Tibial artery (tissue), 4 donors: ENCODE results near the gene FBN1.

Source experiments
- DNase-seq, 2 donors: peaks; one replicate each; pipeline ENCODE4 v3.0.0-alpha.2; 2019
- H3K27ac ChIP-seq, 2 donors: fragments of 200-600 bp; sonication (generic) in 1 of 2; 1 replicate in 1 of 2; 2 replicates in 1 of 2; pipeline ENCODE4 v1.5.1; 2018 to 2019; ENCODE audit warnings: mild to moderate bottlenecking in 1 of 2
- H3K27me3 ChIP-seq, 2 donors: fragments of 200-600 bp; sonication (generic) in 1 of 2; one replicate each; pipeline versions ENCODE4 v1.5.1 to v1.6.0; 2016 to 2019
- H3K36me3 ChIP-seq, 3 donors: fragments of 200-600 bp; sonication (generic) in 2 of 3; one replicate each; pipeline ENCODE4 v1.5.1; 2016 to 2019; ENCODE audit warnings: mild to moderate bottlenecking in 2 of 3
- H3K4me1 ChIP-seq, 4 donors: fragments of 200-600 bp; sonication (generic) in 2 of 4; 1 replicate in 3 of 4; 2 replicates in 1 of 4; pipeline ENCODE4 v1.5.1; 2016 to 2019
- H3K4me3 ChIP-seq, 2 donors: fragments of 200-600 bp; sonication (generic) in 1 of 2; 1 replicate in 1 of 2; 2 replicates in 1 of 2; pipeline ENCODE4 v1.5.1; 2018 to 2019; ENCODE audit warnings: mild to moderate bottlenecking in 2 of 2
- H3K9me3 ChIP-seq, 3 donors: fragments of 200-600 bp; sonication (generic) in 1 of 3; one replicate each; pipeline ENCODE4 v1.5.1; 2016 to 2019
- intact Hi-C: fragments of 100-400 bp; cut with DNase I; formaldehyde crosslinking; loops from one replicate; pipeline ENCODE4 v1.15.0; 2023; ENCODE audit warnings: low total_unique reads
- TF ChIP-seq, protein P1 (sequence below), 2 experiments: fragments of 200-600 bp in 1 of 2; fragments of 450-650 bp in 1 of 2; IDR thresholded peaks; one replicate each; pipeline ENCODE4 v1.5.1; 2017 to 2019; ENCODE audit warnings: antibody characterized with exemption in 2 of 2, mild to moderate bottlenecking in 1 of 2, moderate library complexity in 1 of 2

The FBN1 gene

DNA sequence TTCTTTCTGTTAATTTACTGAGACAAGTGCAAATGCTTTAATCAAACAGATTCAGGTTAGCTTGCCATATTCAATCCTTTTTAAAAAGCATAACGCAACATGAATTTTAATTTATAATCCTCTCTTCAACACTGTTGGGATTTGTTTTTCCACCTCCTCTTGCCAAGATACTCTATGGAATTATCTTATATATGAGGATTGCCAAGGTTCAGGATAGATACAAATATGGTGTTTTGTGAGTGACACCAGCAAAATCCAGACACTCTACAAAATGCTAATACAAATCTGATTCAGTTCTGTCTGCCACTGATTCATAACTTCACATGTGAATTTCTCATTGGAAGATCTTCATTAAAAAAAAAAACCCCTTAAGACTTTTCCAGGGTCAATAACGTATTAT is 104.8 kb downstream of the FBN1 start:
- no peaks in the 10 kb centered on the region for H3K27me3 ChIP-seq
- no peak overlapping the region for H3K27ac ChIP-seq
- peaks cover 0 to 35% (median 5%) of the 10 kb centered on the region in 4 donors for H3K4me1 ChIP-seq
- intact Hi-C loops, result no loop called here
- TF ChIP-seq, protein P1, sequence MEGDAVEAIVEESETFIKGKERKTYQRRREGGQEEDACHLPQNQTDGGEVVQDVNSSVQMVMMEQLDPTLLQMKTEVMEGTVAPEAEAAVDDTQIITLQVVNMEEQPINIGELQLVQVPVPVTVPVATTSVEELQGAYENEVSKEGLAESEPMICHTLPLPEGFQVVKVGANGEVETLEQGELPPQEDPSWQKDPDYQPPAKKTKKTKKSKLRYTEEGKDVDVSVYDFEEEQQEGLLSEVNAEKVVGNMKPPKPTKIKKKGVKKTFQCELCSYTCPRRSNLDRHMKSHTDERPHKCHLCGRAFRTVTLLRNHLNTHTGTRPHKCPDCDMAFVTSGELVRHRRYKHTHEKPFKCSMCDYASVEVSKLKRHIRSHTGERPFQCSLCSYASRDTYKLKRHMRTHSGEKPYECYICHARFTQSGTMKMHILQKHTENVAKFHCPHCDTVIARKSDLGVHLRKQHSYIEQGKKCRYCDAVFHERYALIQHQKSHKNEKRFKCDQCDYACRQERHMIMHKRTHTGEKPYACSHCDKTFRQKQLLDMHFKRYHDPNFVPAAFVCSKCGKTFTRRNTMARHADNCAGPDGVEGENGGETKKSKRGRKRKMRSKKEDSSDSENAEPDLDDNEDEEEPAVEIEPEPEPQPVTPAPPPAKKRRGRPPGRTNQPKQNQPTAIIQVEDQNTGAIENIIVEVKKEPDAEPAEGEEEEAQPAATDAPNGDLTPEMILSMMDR (IDR thresholded peaks at IDR 0.05), result no peak
- no peak overlapping the region for H3K4me3 ChIP-seq
- H3K36me3 ChIP-seq, result no peaks in the 10 kb centered on the region
- no peak for DNase-seq
- no peaks in the 10 kb centered on the region for H3K9me3 ChIP-seq

- H3K4me1 ChIP-seq, result peaks cover 0 to 35% (median 5%) of the 10 kb centered on the region in 4 donors
- no peak for DNase-seq
- no peaks in the 10 kb centered on the region for H3K27me3 ChIP-seq
- no peaks in the 10 kb centered on the region for H3K36me3 ChIP-seq
- intact Hi-C loops, result no loop called here
- H3K4me3 ChIP-seq, result no peak overlapping the region
- TF ChIP-seq, protein P1 (IDR thresholded peaks at IDR 0.05), result no peak
- H3K27ac ChIP-seq, result no peak overlapping the region
- H3K9me3 ChIP-seq, result no peaks in the 10 kb centered on the region
Measured at GRCh38 chr15:48538941-48539340, 106.6 kb downstream of the FBN1 start.

GRCh38 chr15:48537271-48538113 is 108.0 kb downstream of the FBN1 start:
- Histone ChIP-seq H3K4me3 (no peak overlapping the region), H3K36me3 (no peaks in the 10 kb centered on the region), H3K27ac (no peak overlapping the region), H3K27me3 (no peaks in the 10 kb centered on the region), H3K9me3 (no peaks in the 10 kb centered on the region), H3K4me1 (peaks cover 0 to 33% (median 4%) of the 10 kb centered on the region in 4 donors)
- TF ChIP-seq, protein P1 (IDR thresholded peaks at IDR 0.05), result no peak
- DNase-seq, result no peak
- intact Hi-C loops, result no loop called here

GRCh38 chr15:48536681-48537091 is 108.8 kb downstream of the FBN1 start:
- Histone ChIP-seq H3K4me3 (no peak overlapping the region), H3K36me3 (no peaks in the 10 kb centered on the region), H3K4me1 (peaks cover 0 to 24% (median under 1%) of the 10 kb centered on the region in 4 donors), H3K9me3 (no peaks in the 10 kb centered on the region), H3K27me3 (no peaks in the 10 kb centered on the region), H3K27ac (peak overlapping the region in 1 of 2 donors; percentile 25)
- TF ChIP-seq, protein P1 (IDR thresholded peaks at IDR 0.05), result no peak
- intact Hi-C loops, result no loop called here
- DNase-seq, result no peak

GRCh38 chr15:48533982-48534381 is 111.5 kb downstream of the FBN1 start:
- no peak overlapping the region for H3K4me3 ChIP-seq
- peaks cover 0 to 21% (median under 1%) of the 10 kb centered on the region in 3 donors for H3K36me3 ChIP-seq
- H3K4me1 ChIP-seq, result peaks cover 0 to 14% (median 0%) of the 10 kb centered on the region in 4 donors
- intact Hi-C loops, result no loop called here
- TF ChIP-seq, protein P1 (IDR thresholded peaks at IDR 0.05), result no peak
- no peaks in the 10 kb centered on the region for H3K27me3 ChIP-seq
- H3K9me3 ChIP-seq, result no peaks in the 10 kb centered on the region
- no peak for DNase-seq
- H3K27ac ChIP-seq, result no peak overlapping the region
